ENCODE results near the gene SKI.

DNA sequence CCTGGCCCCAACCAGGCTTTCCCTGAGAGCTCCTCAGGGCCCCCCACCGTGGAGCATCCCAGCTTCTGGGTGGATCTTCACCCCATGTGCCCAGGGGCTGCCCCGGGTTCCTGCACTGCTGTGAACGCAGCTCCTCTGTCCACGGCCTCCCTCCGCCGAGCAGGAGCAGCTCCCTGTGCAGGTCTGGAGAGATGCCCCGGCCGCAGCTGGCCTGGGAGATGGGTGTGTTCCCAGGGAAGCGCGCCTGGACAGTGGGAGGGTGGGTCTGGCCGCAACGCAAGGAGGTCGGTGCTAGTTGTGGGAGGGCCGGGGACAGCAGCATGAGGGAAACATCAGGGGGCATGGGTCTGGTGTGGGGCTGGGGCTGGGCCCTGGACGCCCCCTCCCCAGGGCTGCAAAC lies 91.9 kb downstream of the SKI start:
- no peak for TF ChIP-seq CTCF (IDR thresholded peaks at IDR 0.05)
- TF ChIP-seq POLR2A (IDR thresholded peaks at IDR 0.05): no peak
